ENCODE measurements around the gene EOLA1. TPM values are rescaled to one million over a fixed set of nuclear protein-coding genes. Genes with fewer than 3 reads are reported as not detected.

The EOLA1 gene
- total RNA-seq = 10 to 100 TPM; 23.0 to 25.2 TPM

DNA sequence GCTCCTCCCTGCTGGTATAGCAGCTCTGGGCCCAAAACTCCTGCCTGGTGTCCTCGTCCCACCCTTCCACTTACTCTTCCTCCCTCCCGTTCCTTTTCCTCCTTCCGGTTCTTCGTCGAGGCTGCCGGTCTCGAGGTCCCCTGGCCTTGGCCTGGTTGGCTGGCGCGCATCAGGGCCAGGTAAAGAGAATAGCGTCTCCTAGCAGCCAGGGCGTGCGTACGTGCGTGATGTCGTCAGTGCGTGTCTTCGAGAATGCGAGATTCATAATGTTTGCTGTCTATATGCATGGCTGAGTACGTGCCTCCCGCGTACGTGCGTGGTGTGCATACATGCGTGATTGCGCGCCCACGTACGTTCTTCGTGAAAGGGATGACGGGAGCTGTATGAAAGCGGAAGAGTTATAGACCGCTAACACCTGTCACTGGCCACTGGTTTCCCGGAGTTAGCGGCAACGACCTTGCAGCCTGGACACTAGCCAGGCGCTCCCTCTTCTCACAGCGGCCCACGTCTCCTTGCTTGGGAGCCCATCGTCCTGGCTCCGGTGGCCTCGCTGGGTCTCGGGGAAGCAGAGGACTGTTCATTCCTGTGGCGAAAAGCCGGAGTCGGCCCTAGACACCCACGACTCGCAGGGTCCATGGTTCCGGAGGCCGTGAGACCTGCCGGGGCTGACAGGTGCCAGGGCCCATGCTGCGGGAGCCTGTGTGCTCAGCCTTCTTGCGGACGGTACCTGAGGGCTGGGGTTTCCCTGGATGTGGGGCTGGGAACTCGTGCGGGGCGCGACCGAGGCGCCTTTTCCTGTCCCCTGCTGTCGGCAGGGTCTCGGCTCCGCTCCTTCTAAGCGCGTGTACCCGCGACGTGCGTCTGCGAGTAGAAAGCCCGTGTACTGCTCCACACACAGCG lies at the start of gene EOLA1:
Gene EOLA1 (plus strand): TSS at position 392 of the 900 bp plus-strand sequence. CDS start 4,619 bp downstream, outside the sequence.

DNA sequence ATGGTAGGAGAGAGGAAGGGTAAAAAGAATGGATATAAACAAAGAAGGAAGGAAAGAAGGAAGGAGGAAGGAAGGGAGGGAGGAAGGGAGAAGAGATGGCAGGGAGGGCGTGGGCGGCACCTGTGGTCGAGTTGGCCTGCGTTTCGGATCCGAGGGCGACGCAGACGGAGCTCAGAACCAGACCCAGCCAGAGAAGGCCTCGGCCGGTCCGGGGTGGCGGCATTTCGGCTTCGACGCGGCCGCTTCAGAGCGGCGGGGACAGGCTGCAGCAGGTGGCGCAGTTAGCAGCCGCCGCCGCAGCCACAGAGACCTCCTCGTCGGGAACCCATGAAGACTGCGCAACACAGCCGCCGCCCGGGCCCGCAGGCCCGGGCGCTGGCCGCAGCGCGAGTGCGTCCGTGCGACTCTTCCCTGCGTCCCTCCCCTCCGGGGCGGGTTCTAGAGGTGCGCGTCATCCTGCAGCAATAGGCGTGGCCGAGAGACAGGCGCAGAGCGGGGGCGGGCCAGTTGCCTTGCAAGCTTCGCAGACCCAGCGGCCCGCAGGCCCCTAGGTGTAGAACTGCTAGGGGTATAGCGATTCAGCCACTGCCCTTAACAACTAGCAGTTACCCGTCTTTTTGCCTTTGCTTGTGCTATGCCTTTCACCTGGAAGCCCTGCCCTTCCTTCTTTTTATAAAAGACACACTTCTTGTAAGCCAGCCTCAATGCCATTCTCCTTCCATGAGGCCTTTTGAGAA lies 35.7 kb upstream of the EOLA1 start, which contains the start of gene IDS:
Gene IDS (minus strand): TSS at position 392 of the 737 bp plus-strand sequence. CDS start 169 bp downstream, at position 223.

DNA sequence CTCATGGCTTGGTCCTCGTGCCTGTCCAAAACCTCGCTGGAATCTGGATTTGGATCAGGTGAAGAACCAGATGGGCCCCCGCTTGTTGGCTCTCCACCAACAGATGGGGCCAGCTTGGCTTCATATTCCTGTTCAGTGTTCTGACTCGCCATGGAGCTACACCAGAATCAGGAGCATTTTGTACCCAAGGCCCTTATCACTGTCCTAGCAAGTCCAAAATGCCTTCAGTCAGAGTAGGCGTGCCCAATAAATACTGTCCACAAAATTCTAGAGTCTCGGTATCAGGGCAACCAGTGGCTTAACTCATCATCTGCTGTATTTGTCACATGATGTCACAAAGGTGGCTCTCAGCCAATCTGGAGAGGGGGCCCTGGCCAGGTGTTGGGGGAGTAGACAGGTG lies 8.9 kb downstream of the EOLA1 start, which contains the start of gene HSFX3:
Gene HSFX3 (minus strand): TSS at position 224 of the 400 bp plus-strand sequence. CDS start 72 bp downstream, at position 152.

GRCh38 chrX:149587359-149587758 lies 46.5 kb downstream of the EOLA1 start, which contains the start of gene MAGEA9B:
MAGEA9B (minus strand) TSS chrX:149587459; CDS start chrX:149583179, 4,280 bp downstream.

GRCh38 chrX:149595214-149595613 lies 54.4 kb downstream of the EOLA1 start, which contains the start of gene HSFX2:
HSFX2 (minus strand) TSS chrX:149595314; CDS start chrX:149594700, 614 bp downstream.

Other genes with a start within 250 kb of the EOLA1 start
- gene IDS, start 35.7 kb upstream of the EOLA1 start, total RNA-seq = 10 to 100 TPM; 50.6 to 53.6 TPM
- gene HSFX3, start 8.9 kb downstream of the EOLA1 start, total RNA-seq = not detected
- not detected for gene MAGEA9B, start 46.4 kb downstream of the EOLA1 start, total RNA-seq
- under 1 TPM in 1 of 2 experiments, not detected in 1; 0.33 TPM for gene HSFX2, start 54.3 kb downstream of the EOLA1 start, total RNA-seq
- 10 to 100 TPM; 18.0 to 20.7 TPM for gene TMEM185A, start 90.8 kb downstream of the EOLA1 start, total RNA-seq
- gene MAGEA11, start 171.0 kb downstream of the EOLA1 start, total RNA-seq = not detected
- under 1 TPM; 0.58 to 0.88 TPM for gene HSFX1, start 233.1 kb downstream of the EOLA1 start, total RNA-seq
- not detected for gene MAGEA9, start 240.9 kb downstream of the EOLA1 start, total RNA-seq